Spinal cord (tissue), 10 donors: Measurements from ENCODE around the gene IL20RA. TPM values are rescaled to one million over a fixed set of nuclear protein-coding genes. Genes with fewer than 3 reads are reported as not detected.
"Not testable (repeated sequence)": the region's sequence is repeated elsewhere in the genome, so short reads cannot be mapped to it uniquely, and the experiment has no call there.

ENCODE experiments used
- DNase-seq, 6 donors: peaks; one replicate each; pipeline versions ENCODE4 v3.0.0 to v3.0.0-alpha.2; 2013 to 2015; ENCODE audit warnings: low spot score in 6 of 6, low read depth in 4 of 6
- H3K27ac ChIP-seq: one replicate; pipeline ENCODE4 v1.5.1; 2013; ENCODE audit warnings: low read depth, low read length, control low read depth
- H3K27me3 ChIP-seq: one replicate; pipeline ENCODE4 v1.6.1; 2013; ENCODE audit warnings: low read length; ENCODE audit not compliant: control insufficient read depth, insufficient read depth
- H3K36me3 ChIP-seq: one replicate; pipeline ENCODE4 v1.6.1; 2013; ENCODE audit warnings: low read length; ENCODE audit not compliant: control insufficient read depth, insufficient read depth
- H3K4me1 ChIP-seq: one replicate; pipeline ENCODE4 v1.6.1; 2013; ENCODE audit warnings: low read length; ENCODE audit not compliant: control insufficient read depth, insufficient read depth
- H3K4me3 ChIP-seq: one replicate; pipeline ENCODE4 v1.5.1; 2013; ENCODE audit warnings: low read depth, low read length, control low read depth
- H3K9me3 ChIP-seq: one replicate; pipeline ENCODE4 v1.6.1; 2013; ENCODE audit warnings: low read length; ENCODE audit not compliant: control insufficient read depth, insufficient read depth
- WGBS: methylation state at CpG from one replicate; pipeline ENCODE4 v1.1.5; 2013; ENCODE audit warnings: missing lambda C conversion rate; ENCODE audit not compliant: insufficient coverage; 5-methylcytosine and 5-hydroxymethylcytosine counted together
- polyA plus RNA-seq, 2 donors: library from polyadenylated mRNA; unstranded; fragments of 120-200 nt; gene quantifications; one replicate each; pipeline ENCODE4 v1.2.1, GENCODE V29; 2013; ENCODE audit not compliant: insufficient read length in 2 of 2
- total RNA-seq, 2 donors: library from RNA; depleted of rRNA in 1 of 2; stranded (reverse); fragments of 120-200 nt in 1 of 2; fragments of >200 nt in 1 of 2; gene quantifications; one replicate each; pipeline versions ENCODE4 v1.2.3 to v1.2.4, GENCODE V29; 2013 to 2014
- donor health status: healthy.

Gene IL20RA
- total and polyA plus RNA-seq, 4 donors: 0.99 to 1.7 (median 1.2) TPM

DNA sequence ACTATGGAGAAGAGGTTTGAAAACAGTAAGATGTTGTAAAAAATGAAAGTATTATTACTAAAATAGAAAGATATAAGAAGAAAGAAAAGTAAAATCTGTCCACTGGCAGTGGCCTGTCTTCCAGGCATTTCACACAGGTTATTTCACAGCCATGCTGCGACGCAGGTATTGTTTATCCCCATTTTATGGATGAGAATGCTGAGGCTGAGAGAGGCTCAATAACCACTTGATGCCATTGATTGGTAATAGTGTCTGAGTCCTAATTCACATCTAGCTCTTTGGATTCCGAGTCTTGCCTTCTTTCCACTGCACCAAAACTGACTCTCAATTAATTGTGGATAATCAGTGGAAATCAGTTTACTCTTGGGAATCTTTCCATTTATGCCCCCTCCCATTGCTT lies 37.2 kb upstream of the IL20RA start:
- H3K36me3 ChIP-seq: no peaks in the 10 kb centered on the region
- H3K27ac ChIP-seq: no peak overlapping the region
- no CpG with 5 or more reads among the region's 3 CpGs for WGBS
- H3K4me1 ChIP-seq: no peaks in the 10 kb centered on the region
- no peaks in the 10 kb centered on the region for H3K27me3 ChIP-seq
- H3K9me3 ChIP-seq: no peaks in the 10 kb centered on the region
- no peak for DNase-seq
- H3K4me3 ChIP-seq: no peak overlapping the region

DNA sequence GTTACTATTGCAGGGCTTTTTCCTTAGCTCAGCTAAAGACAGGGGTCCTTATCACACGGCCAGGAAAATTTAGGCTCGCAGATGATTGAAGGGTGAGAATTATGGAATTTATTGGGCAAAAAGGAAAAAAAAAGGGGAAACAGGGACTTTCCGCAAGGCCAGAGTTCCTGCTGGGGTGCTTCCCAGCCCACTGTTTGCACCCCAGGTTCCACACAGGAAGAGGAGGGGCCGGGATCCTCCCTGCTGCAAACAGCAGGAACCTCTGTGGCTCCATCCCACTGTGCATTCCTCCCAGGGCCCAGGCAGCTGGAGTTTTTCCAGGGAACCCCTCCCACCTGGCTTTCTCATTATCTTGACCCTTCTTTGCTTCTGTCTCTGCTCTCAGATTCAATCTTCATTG lies 35.9 kb upstream of the IL20RA start:
- Histone ChIP-seq H3K36me3 (no peaks in the 10 kb centered on the region), H3K27me3 (no peaks in the 10 kb centered on the region), H3K4me1 (no peaks in the 10 kb centered on the region), H3K4me3 (no peak overlapping the region), H3K9me3 (no peaks in the 10 kb centered on the region), H3K27ac (no peak overlapping the region)
- WGBS: 71% methylated on average over 4 of the region's 4 CpGs
- no peak for DNase-seq

DNA sequence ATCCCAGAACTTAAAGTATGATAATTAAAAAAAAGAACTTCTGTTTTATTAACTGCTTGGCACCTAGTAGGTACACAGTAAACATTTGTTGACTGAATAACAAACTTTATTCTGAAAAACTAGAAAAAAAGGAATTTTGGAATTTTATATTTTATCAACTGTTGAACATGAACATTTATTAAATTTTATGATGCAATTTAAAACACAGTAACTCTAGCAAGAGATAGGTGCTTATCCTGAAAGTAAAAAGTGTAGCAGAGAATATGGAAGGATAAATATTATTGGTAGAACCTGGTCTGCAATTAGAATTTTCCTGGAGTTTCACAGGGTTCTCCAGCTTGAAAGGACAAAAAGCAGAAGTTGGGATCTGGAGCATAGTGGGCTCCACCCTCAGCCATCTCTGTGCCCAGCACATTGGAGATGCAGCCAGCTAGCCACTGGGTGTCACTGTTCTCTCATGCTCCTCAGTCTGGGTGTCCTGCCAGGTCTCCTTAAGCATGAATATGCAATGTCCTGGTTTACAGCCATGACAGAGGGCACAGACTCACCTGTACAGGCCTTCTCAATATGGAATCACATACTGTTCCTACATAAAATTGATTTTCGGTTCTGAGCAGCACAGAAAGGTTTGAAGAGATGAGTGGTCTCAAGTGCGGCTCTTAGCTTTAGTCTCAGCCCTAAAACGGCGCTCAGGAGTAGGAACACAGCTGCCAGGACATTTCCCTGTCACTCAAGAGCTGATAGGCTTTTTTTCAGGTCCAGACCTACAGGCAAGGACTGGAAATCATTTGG lies 31.7 kb upstream of the IL20RA start:
- no peaks in the 10 kb centered on the region for H3K36me3 ChIP-seq
- DNase-seq: peak in 5 of 6 donors; percentile 26 to 82 (median 43)
- H3K27ac ChIP-seq: no peak overlapping the region
- H3K9me3 ChIP-seq: no peaks in the 10 kb centered on the region
- no peak overlapping the region for H3K4me3 ChIP-seq
- H3K4me1 ChIP-seq: no peaks in the 10 kb centered on the region
- WGBS: 73% methylated on average over 4 of the region's 4 CpGs
- H3K27me3 ChIP-seq: no peaks in the 10 kb centered on the region

DNA sequence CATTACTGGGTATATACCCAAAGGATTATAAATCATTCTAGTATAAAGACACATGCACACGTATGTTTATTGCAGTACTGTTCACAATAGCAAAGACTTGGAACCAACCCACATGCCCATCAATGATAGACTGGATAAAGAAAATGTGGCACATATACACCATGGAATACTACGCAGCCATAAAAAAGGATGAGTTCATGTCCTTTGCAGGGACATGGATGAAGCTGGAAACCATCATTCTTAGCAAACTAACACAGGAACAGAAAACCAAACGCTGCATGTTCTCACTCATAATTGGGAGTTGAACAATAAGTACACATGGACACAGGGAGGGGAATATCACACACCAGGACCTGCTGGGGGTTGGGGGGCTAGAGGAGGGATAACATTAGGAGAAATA lies 31.0 kb upstream of the IL20RA start:
- not testable (repeated sequence) for DNase-seq, H3K36me3 ChIP-seq, H3K4me1 ChIP-seq, H3K9me3 ChIP-seq, H3K4me3 ChIP-seq, H3K27me3 ChIP-seq, H3K27ac ChIP-seq
- no CpG with 5 or more reads among the region's 3 CpGs for WGBS

DNA sequence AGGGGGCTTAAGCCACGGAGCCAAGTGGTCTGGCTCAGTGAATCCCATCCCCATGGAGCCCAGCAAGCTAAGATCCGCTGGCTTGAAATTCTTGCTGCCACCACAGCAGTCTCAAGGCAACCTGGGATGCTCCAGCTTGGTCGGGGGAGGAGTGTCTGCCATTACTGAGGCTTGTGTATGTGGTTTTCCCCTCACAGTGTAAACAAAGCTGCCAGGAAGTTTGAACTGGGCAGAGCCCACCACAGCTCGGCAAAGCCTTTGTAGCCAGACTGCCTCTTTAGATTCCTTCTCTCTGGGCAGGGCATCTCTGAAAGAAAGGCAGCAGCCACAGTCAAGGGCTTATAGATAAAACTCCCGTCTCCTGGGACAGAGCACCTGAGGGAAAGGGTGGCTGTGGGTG lies 25.5 kb upstream of the IL20RA start:
- Histone ChIP-seq H3K4me3 (no peak overlapping the region), H3K27me3 (no peaks in the 10 kb centered on the region), H3K36me3 (no peaks in the 10 kb centered on the region), H3K4me1 (no peaks in the 10 kb centered on the region), H3K9me3 (no peaks in the 10 kb centered on the region), H3K27ac (no peak overlapping the region)
- DNase-seq: no peak
- 83% methylated on average over 4 of the region's 5 CpGs for WGBS

DNA sequence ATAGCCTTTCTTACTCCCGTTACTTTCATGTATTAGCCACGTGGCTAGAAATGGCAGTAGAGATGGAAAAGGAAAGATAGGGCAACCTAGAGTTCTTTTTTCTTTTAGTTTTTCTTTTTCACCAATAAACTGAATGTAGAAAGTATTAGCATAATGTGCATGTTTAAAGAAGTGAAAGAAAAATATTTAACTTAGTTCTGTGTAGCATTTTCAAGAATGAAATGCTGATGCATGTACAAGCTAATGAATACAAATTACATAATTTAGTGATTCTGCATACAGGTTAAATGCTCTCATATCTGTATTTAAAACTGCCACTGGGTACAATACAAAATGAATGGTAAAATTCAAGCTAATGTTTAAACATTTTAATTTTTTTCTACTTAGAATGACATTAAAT lies 22.6 kb upstream of the IL20RA start:
- Histone ChIP-seq H3K27ac (no peak overlapping the region), H3K9me3 (no peaks in the 10 kb centered on the region), H3K4me3 (no peak overlapping the region), H3K4me1 (no peaks in the 10 kb centered on the region), H3K27me3 (no peaks in the 10 kb centered on the region), H3K36me3 (no peaks in the 10 kb centered on the region)
- WGBS: no CpG with 5 or more reads among the region's 2 CpGs
- no peak for DNase-seq

DNA sequence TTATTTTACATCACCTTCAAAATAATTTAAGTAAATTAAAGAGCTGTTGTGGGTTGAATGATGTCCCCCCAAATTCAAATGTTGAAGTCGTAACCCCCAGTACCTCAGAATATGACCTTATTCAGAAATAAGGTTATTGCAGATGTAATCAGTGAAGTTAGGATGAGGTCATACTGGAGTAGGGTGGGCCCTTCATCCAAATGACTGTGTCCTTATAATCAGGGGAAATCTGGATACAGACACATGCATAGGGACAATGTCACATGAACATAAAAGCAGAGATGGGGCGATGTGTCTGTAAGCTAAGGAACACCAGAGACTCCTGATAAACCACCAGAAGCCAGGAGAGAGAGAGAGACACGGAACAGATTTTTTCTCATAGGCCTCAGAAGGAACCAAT lies 13.3 kb upstream of the IL20RA start:
- 83% methylated on average over 1 of the region's 3 CpGs for WGBS
- no peak overlapping the region for H3K4me3 ChIP-seq
- DNase-seq: no peak
- H3K27me3 ChIP-seq: no peaks in the 10 kb centered on the region
- no peaks in the 10 kb centered on the region for H3K9me3 ChIP-seq
- no peak overlapping the region for H3K27ac ChIP-seq
- H3K4me1 ChIP-seq: no peaks in the 10 kb centered on the region
- no peaks in the 10 kb centered on the region for H3K36me3 ChIP-seq

DNA sequence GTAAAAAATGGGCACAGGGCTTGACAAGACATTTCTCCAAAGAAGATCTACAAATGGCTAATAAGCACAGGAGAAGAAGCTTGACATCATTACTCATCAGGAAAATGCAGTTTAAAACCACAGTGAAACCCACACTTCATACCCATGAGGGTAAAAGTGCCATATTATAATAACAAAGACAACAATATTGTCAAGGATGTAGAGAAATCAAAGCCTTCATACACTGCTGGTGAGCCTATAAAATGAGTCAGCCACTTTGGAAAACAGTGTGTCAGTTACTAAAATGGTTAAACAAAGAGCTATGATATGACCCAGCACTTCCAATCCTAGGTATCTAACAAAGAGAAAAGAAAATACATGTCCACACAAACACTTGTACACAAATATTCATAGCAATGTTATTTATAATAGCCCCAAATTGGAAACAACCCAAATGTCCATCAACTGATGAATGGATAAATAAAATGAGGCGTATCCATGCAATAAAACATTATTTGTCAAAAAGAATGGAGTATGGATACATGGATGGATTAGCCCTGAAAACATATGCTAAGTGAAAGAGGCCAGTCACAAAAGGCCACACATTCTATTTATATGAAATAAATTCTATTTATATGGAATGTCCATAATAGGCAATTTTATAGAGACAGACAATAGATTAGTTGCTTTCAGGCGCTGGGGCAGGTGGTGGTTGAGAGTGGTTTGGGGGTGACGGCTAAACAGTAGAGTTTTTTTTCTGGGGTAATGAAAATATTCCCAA lies 11.5 kb upstream of the IL20RA start:
- H3K27ac ChIP-seq: no peak overlapping the region
- no peaks in the 10 kb centered on the region for H3K36me3 ChIP-seq
- H3K9me3 ChIP-seq: no peaks in the 10 kb centered on the region
- no peaks in the 10 kb centered on the region for H3K27me3 ChIP-seq
- no peak for DNase-seq
- no peak overlapping the region for H3K4me3 ChIP-seq
- 80% methylated on average over 1 of the region's 3 CpGs for WGBS
- H3K4me1 ChIP-seq: no peaks in the 10 kb centered on the region

DNA sequence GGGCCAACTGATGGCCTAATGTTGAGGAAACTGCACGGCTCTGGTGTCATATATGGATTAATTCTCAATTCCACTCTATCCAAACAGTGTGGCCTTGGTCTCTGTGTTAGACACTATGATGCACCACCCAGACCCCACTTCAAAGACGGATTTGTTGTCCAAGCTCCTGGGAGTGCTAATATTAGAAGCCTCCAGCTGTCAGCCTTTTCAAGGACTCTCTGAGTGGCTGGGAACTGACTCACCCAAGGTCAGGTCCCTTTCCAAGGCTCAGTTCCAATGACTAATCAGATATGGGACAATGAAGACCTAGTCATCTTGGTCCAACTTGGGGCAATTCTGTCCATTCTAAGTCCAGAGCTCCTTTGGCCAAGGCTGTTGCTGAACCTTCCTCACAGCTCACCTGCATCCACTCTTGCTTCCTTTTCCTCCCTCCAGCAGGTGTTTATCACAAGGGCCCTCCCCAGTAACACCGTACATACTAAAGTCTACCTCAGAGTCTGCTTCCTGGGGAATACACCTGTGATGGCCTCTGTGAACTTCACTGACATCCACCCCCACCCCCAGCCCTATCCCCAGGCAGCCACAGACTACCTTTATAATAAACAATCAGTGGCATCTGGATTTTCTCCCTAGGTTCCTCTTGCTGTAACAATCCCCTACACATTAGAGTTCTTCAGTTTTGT lies 7.2 kb upstream of the IL20RA start:
- DNase-seq: no peak
- Histone ChIP-seq H3K9me3 (no peaks in the 10 kb centered on the region), H3K4me1 (no peaks in the 10 kb centered on the region), H3K36me3 (no peaks in the 10 kb centered on the region), H3K4me3 (no peak overlapping the region), H3K27me3 (no peaks in the 10 kb centered on the region), H3K27ac (no peak overlapping the region)
- 100% methylated on average over 2 of the region's 3 CpGs for WGBS
